Activated gamma-delta T cell (primary cell): ENCODE data around the gene LCTL.

Experiments used
- DNase-seq: peaks from one replicate; lab custom pipeline; 2025; lab: John Stamatoyannopoulos, UW
- total RNA-seq, 2 donors: gene quantifications; one replicate each; lab custom pipeline; 2026; lab: John Stamatoyannopoulos, UW

LCTL gene, protein sequence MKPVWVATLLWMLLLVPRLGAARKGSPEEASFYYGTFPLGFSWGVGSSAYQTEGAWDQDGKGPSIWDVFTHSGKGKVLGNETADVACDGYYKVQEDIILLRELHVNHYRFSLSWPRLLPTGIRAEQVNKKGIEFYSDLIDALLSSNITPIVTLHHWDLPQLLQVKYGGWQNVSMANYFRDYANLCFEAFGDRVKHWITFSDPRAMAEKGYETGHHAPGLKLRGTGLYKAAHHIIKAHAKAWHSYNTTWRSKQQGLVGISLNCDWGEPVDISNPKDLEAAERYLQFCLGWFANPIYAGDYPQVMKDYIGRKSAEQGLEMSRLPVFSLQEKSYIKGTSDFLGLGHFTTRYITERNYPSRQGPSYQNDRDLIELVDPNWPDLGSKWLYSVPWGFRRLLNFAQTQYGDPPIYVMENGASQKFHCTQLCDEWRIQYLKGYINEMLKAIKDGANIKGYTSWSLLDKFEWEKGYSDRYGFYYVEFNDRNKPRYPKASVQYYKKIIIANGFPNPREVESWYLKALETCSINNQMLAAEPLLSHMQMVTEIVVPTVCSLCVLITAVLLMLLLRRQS
- total RNA-seq: 0 reads per million in 2 donors

DNA sequence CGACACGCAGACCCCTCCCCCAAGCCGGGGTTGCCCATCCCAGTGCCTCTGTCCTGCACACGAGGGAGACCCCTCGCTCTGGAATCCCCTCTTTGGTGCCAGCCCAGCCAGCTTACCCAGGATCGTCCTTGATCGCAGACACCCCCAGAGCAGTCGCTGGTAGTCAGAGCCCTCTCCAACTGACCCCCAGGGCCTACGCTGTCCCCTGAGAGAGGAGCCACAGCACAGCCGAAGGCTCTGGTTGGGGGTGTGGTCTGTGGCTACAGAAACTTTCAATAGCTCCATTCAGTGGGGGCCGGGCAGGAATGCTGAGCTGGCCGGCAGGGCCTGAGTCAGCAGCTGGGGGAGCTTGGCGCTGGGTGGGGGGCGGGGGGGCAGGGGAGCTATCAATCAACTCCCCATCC, at the start of gene LCTL:
LCTL (minus strand) TSS at position 258 of the 404 bp plus-strand sequence. CDS start 633 bp downstream, outside the sequence.
- no peak for DNase-seq

DNA sequence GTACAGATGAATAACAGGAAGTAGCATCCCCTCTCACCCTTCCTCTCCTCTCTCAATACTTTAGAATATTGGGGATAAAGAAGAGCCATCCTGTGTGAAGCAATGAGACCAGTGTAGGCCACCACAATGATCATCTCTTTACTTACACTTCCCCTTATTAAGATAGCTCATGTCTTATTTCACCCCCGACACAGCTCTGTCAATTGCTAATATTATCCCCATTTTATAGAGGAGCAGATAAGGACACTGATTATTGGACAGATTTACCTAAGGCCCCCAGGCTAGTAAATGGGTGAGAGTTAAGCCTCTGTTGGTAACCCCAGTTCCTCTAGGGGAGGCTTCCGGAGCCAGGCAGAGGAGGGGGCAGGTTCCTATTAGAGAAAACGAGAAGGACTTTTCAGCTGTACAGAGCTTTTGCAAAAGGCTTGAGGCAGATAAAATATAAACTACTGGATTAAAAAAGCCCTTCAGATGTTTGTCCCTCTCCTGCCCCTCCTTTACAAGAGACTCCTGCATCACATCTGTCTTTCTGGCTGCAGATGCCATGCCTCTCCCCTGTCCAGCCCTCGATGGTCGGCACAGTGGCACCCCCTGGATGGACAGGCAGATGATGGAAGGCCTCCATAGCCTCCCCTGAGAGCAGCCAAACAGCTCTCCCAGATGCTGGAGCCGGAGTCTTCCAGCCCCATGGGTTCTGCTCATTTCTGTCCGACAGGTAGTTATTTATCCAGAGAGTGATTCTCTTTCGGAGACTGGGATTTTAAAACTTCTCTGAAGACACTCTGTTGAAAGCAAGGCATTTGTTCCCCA, 49.4 kb upstream of the LCTL start:
- no peak for DNase-seq

DNA sequence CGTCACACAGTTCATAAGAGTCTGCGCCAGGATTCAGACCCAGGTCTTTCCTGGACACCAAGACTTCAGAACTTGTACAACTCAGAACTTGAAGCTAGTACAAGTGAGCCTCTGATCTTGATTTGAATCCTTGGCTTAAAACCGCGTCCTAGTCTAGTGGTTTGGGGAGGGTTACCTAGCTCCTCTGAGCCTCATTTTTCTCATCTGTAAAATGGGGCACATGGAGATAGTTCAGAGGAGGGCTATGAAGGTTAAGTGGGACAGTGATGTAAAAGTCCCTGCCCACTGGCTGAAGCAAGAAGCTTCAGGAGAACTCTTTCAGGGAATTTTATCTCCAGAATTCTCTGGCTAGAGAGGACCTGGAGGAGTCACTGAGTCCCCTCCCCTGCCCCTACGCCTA, 48.7 kb upstream of the LCTL start:
- DNase-seq: no peak

DNA sequence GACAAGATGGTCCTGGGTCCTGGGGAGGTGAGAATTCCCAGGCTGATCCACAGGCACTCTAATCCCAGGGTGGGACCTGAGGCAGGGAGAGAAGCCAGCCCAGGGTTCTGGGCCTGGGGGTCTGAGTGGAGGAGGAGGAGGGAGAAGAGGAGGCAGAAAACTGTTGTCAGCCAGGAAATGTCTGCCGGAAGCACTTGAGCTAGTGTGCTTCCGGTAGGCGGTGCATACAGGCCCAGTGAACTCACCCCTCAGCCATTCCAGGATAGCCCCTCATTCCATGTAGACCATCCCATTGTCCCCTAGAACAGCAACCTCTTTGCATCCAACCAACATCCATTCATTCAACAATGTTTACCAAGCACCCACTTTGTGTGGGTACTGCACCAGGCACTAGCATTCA, 47.9 kb upstream of the LCTL start:
- no peak for DNase-seq

DNA sequence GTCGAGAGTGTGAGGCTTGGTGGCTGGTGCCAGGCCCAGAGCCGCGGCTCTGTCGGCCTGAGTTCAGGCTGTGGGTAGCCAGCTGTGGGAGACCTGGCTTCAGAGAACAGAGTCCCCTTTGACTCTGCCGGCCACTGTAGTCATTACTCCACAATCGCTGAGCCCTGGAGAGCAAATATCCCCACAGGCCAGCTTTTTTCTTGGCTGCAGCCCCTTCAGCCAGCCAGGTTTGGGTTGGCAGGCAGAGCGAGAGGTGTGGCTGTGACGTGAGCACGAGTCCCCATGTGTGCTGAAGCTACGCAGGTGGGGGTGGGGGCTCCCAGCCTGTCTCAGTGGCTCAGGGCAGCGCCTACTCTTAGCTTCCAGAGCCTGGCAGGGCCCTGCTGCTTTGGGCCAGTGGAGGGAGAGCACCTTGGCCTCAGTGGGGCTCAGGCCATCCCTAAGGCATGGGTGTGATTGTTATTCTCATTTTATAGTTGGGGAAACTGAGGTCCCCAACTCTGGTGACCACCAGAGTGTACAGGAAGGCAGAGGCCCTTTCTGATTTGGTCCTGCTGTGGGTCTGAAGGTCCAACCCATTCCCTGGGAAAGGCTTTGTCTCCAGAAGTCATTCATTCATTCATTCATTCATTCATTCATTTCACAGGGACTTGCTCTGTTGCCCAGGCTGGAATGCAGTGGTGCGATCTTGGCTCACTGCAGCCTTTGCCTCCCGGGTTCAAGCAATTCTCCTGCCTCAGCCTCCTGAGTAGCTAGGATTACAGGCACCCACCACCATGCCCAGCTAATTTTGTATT, 45.7 kb upstream of the LCTL start:
- no peak for DNase-seq

DNA sequence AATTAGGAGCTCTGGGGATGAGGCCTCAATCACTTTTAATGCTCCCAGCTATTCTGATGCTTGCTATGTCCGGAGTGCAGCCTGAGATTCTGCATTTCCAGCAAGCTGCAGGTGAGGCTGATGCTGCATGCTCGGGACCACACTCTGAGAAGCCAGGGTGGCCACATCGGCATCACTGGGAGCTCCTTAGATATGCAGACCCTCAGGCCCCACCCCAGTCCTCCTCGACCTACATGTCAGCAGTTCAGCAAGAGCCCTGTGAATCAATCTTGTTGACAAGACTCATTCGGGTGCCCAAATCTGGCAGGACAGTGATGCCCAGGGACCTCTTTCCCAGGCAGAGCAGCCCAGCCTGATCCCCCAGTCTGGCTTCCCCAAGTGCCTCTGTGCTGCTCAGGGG, 44.1 kb upstream of the LCTL start:
- DNase-seq: no peak

DNA sequence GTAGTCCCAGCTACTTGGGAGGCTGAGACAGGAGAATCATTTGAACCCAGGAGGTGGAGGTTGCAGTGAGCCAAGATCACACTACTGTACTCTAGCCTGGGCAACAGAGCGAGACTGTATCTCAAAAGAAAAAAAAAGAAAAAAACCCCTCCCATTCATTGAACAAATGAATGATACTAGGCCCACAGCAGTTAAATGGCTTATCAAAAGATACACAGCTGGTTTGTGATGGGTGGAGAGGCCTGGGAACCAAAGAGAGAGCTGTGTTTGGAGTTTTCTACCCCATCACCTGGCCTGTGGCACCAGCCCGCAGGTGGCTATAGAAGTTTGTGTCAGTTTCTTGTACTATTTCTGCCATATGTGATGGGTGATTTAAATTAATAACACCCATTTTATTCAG, 43.1 kb upstream of the LCTL start:
- no peak for DNase-seq

DNA sequence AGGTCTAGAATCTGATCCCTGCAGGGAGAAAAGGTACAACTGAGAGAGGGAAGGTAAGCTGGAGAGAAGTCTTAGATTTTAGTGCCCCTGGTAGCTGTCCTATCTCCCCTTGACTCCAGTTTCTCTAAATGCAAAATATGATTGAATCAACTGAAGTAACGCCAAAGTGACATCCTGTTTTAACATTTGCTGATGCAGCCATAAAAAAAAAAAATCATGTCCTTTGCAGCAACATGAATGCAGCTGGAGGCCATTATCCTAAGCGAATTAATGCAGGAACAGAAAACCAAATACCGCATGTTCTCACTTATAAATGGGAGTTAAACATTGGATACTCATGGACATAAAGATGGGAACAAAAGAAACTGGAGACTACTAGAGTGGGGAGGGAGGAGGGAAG, 42.4 kb upstream of the LCTL start:
- no peak for DNase-seq

DNA sequence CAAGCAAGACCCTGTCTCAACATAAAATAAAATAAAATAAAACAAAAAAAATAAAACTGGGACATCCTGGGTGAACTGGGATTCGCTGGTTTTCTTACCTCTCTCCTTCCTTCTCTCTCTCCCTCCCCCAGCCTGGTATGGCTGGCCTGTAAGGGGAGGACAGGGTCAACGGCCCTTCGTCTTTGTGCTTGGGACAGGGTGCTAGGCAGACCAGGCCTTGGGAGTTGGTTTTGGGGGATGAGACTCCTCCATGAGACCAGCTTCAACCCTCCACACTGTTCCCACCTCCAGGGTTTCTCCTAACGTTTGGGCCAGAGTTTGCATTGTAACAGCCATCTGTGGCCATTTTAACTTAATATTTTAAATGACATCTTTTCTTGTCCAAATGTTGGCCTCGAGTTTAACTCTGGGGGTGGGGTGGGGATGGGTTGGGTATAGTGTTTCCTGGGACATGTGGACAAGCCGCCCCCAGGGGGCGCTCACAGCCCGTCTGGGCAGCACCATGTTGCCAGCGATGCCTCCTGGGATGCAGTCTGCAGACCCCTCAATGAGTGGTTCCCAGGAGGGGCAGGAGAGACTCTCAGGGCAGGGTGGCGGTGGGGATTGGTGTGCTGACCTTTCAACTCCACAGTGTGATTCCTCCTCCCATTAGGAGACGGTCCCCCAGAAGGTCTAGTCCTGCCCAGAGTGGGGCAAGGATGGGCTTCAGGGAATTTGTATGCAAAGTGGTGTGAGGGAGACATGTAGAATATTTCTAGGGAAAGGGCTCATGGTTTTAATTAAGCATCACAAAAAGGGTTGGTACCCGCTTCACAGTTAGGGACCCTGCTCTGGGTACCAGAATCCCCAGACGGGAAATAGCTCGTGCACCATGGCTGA, 37.7 kb upstream of the LCTL start:
- peak; percentile 42 for DNase-seq

DNA sequence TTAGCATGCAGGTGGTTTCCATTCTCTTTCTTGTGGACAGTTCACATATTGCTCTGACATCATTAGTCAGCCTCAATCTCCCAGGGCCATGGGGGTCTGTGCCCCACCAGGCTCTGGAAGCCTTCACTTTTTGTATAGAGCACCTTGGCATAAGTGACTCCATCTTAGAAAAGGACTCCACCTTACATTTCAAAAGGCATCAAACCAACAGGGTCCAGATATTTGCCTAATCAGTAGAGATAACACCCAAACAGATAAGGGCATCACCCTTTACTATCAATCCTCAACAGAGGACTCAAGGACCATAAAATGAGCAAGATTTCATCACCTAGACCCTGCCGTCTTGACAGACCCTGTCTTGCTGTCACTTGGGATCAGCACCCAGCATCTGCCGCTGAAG, 35.7 kb upstream of the LCTL start:
- DNase-seq: no peak

DNA sequence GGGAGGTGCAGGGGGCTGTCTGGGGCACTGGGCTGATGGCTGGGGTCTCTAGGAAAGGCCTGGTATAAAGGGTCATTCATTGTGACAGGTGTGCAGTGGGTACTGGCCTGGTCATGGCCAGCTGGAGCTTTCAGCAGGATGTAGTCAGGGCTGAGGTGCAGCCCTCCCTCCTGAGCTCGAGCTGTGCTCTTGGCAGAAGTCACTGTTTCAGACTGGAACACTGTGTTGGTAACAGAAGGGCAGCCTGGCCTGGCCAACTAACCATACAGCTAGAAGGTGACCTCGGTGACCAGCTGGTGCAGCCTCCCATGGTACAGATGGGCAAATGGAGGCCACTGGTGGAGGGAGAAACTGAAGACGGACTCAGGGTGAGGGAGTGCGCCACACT, 34.4 kb upstream of the LCTL start:
- no peak for DNase-seq

DNA sequence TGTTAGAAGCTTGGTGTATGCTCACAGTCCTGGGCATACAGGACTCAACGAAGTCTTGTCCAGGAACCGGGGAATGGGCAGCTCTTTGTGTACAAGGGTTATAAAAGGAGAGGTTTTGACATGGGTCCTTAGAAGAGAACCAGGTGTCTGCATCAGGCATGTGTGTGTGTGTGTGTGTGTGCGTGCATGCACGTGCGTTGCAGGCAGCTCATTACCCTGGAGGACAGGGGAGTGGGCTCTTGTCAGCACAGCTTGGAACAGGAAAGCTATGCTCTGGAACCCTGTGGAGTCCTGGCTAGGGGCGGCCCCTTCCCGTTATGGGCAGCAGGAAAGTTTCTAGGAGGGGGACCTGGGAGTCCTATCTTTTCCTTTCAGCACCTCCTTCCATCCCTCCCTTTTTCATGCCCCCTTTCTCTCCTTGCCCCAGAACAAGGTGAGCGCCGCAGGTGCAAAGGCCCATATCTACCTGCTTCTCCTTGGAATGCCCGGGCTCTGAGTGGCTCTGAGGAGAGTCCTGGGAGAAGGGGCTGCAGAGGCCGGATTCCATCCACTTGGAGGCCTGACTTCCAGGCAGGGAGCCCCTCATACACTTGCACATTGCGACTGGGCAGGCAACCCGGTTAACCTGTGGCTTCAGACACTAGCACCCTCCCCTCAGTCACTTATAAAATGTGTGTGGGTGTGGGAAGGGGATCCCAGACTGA, 33.9 kb upstream of the LCTL start:
- DNase-seq: no peak

DNA sequence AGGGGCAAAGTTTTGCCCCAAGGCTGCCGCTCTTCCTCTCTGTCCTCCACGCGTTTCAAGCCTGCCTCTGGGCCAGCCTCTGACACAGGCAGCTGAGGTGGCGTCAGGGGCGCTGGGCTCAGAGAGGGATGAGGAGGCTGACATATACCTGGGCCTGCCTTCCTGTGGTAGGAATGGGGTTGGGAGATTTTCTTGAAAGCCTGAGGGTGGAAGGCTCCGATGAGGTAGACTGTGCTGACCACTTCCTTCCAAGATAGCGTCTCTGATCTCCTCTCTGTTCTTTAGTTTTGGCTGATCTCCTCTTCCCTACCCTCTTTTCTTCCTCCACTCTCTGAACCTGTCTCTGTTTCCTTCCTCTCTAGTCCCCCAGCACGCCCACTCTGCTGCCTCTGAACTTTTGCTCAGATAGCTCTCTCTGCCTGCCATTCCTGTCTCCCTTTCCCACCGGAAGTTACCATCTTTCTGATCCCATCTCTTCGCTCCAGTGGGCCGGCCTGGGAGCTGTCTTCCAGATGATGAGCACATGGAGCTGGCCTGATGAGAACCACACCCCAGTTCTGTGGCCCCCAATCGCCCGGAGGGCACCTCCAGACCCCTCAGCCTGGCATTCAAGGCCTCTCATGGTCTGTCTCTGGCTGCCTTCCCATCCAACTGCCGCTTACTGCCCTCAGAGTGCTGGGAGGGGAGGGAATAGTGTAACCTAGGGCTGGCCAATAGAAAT, 32.5 kb upstream of the LCTL start:
- no peak for DNase-seq

DNA sequence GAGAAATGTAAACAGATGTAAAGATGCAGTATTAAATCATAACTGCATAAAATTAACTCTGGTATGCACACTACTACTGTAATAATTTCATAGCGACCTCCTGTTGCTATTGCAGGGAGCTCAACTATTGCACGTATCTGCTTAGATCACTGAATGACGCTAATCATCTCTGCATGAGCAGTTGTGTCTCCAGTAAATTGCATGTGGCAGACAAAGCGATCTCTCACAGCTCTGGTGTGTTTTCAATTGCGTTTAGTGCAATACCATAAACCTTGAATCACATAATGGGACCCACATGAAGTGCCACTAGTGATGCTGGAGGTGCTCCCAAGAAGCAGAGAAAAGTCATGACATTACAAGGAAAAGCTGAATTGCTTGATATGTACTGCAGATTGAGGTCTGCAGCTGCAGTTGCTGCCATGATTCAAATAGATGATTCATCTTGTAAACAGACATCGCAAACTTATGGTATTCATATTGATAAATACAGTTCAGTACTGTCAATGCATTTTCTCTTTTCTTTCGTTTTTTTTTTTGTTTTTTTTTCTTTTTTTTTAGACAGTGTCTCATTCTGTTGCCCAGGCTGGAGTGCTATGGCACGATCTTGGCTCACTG, 30.2 kb upstream of the LCTL start:
- no peak for DNase-seq

DNA sequence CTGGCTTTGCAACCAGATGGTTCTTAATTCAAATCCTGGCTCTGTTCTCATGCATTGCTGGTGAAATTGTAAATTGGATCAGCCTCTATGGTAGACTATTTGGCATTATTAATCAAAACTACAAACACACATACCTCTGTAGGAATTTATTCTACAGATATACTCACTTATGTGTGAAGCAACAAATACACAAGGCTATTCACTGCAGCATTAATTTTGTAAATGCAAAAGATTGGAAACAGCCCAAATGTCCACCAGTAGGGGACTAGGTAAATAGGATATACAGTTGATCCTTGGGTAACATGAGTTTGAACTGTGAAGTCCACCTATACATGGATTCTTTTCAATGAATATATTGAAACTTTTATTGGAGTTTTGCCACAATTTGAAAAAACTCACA, 29.5 kb upstream of the LCTL start:
- DNase-seq: no peak

DNA sequence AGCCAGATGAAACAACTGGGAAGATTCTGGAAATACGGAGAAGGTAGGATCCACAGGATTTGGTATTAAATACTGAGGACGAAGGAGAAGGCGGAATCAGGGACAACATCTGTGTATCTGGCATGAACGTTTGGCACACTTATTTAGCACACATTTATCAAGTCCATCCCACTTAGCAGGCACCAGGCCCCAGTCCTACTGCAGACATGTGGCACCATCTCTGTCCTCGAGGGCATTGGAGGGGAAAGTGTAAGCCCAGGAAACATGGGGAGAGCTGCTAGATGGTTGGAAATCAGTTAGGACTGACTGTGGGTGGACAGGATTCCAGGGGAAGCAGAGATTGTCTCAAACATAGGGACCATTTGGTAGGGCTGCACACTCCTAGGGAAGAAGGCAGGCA, 29.0 kb upstream of the LCTL start:
- DNase-seq: no peak

DNA sequence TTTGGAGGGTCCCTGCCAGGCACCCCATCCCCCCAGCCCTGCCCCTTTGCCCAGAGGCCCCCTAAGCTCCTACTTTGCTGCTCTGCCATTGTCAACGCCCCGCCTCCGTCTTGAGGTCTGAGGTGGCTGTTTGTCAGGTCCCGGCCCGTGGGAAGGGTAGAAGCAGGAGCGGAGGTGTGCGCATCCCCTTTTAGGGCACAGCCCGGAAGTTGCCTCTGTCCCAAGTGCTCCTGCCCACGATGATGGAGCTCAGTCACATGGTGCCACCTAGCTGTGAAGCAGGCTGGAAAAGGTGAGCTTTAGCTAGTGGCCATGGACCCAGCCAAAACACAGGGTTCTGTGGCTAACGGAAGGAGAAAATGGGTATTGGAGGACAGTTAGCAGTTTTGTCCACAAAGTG, 28.5 kb upstream of the LCTL start:
- DNase-seq: no peak

DNA sequence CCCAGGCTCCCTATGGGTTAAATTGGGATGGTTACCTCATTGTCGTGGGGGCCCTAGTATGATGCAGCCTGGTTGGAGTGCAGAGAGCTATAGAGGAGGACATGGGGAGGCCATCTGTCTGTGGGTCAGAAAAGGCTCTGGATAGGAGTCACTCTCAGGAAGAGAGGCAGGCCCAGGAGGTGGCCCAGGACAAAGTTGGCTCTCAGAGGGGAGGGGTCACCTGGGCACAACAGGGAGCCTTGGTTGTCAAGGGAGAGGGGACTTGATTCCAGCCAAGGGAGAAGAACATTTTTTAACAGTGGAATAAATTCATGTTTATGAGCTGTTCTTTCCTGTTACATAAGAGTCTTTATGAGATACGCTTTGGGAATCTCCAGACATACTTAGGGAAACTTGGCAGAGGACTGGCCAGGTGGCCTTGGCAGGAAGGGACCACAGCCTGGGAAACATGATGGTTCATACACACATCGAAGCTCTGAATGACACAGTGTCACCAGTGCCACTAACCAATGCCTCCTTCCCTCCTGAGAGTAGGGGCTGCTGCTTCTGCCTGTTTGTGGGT, 27.5 kb upstream of the LCTL start:
- DNase-seq: no peak
